Germinal center (tissue), 1 donor: ENCODE measurements around the gene CCDC63.

ENCODE experiments used
- DNase-seq: peaks from one replicate; pipeline ENCODE4 v3.0.0; 2012; ENCODE audit warnings: mixed read lengths, low spot score

Gene CCDC63

GRCh38 chr12:110846615-110847566 is at the start of gene CCDC63:
Gene CCDC63 (plus strand): TSS chr12:110846987. CDS start chr12:110852955, 5,968 bp downstream.
- peak; percentile 59 for DNase-seq

GRCh38 chr12:110798461-110798860 is 48.3 kb upstream of the CCDC63 start:
- DNase-seq: no peak

- no peak for DNase-seq
These were observed 44.3 kb upstream of the CCDC63 start for GRCh38 chr12:110802489-110802888.

GRCh38 chr12:110804406-110804805 is 42.4 kb upstream of the CCDC63 start:
- no peak for DNase-seq

DNA sequence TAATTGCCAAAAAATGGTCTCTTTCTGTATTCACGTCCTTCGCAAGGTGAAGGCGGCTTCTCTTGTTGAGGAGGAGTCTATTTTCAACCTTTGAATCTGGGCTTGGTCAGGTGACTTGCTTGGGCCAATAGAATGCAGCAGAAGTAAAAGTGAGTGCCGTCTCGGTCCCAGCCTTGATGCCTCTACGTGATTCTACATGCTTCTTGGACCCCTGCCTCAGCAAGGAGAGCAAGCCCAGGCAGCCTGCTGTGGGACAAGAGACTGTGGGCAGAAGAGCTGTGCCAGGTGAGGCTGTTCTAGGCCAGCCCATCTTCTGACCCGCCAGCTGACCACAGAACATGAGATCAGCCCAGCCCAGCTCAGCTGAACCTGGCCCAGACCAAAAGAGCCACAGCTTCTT is 39.1 kb upstream of the CCDC63 start:
- no peak for DNase-seq

GRCh38 chr12:110809149-110809548 is 37.6 kb upstream of the CCDC63 start:
- DNase-seq: no peak

GRCh38 chr12:110811972-110812371 is 34.8 kb upstream of the CCDC63 start:
- DNase-seq: no peak

DNA sequence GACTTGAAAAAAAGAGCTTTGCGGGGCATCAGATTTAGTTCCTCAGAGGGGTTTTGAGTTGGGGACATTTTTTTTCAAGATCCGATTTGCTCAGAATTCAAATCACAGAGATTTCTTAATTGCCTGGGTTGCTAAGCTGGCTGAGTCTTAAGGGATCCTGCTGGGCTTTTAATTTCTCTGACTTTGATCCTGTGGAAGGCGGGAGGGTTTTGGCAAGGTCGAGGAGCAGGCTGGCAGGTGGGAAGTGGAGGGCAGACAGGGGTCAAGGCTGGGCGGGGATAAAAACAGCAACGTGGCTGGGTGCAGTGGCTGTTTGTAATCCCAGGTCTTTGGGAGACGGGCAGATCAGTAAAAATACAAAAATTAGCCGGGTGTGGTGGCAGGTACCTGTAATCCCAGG is 33.5 kb upstream of the CCDC63 start:
- DNase-seq: no peak

DNA sequence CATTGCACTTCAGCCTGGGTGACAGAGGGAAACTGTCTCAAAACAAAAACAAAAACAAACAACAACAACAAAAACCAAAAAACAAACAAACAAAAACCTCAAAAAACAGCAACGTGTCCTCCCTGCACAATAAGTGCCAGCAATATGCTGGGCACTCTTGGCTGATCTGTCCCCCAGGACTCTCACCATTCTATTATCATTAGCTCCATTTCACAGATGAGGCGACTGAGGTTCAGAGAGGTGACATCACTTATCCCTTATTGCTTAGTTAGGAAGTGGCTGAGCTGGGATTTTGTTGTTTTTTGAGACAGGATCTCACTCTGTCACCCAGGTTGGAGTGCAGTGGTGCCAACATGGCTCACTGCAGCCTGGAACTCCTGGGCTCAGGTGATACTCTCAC is 33.0 kb upstream of the CCDC63 start:
- DNase-seq: no peak

DNA sequence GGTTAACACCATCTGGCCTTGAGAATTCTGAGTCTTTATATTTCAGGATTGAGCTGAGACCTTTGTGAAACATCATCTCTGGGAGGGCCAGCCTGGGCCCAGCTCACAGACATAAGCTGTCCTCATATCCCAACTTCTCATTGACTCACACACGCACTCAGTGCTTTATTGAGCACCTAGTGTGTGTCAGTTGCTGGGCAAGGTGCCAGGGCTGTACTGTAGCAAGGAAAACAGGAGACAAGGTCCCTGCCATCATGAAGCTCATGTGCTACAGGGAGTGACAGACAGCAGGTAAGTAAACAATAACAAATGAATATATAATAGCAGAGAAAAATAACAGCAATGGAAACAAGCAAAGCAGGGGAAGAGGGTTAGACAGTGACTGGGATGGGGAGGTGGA is 30.5 kb upstream of the CCDC63 start:
- DNase-seq: no peak

DNA sequence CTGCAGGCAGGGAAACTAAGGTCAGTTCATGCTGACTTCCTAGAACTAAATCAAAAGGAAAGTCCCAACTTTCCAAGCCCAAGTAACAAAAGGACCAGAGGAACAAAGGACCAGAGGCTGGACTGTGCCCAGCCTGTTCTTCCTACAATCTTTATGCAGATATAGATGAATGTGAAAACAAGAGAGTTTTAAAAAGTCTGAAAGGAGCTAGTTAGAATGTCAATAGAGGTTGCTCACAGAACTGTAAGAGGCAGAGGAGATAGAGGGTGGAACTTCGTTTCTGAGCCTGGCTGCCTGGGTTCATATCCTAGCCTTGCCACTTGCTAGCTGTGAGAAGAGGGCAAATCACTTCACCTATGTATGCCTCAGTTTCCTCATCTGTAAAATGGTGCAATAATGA is 30.0 kb upstream of the CCDC63 start:
- no peak for DNase-seq

GRCh38 chr12:110818511-110818910 is 28.3 kb upstream of the CCDC63 start:
- DNase-seq: no peak

DNA sequence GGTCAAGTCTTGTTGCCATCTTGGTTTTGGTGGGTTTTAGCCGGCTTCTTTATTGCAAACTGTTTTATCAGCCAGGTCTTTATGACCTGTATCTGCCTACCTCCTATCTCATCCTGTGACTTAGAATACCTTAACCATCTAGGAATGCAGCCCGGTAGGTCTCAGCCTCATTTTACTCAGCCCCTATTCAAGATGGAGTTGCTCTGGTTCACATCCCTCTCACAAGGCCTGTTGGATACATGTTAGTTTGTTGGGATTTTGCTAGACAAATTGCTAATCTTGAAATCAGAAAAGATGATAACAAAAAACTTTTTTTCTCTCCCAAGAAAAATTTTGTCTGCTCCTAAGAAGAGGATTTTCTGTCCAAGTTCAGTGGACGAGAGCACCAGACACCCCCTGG is 27.6 kb upstream of the CCDC63 start:
- no peak for DNase-seq

GRCh38 chr12:110819646-110820045 is 27.1 kb upstream of the CCDC63 start:
- no peak for DNase-seq

- DNase-seq: no peak
These were observed 24.9 kb upstream of the CCDC63 start for GRCh38 chr12:110821917-110822316.

DNA sequence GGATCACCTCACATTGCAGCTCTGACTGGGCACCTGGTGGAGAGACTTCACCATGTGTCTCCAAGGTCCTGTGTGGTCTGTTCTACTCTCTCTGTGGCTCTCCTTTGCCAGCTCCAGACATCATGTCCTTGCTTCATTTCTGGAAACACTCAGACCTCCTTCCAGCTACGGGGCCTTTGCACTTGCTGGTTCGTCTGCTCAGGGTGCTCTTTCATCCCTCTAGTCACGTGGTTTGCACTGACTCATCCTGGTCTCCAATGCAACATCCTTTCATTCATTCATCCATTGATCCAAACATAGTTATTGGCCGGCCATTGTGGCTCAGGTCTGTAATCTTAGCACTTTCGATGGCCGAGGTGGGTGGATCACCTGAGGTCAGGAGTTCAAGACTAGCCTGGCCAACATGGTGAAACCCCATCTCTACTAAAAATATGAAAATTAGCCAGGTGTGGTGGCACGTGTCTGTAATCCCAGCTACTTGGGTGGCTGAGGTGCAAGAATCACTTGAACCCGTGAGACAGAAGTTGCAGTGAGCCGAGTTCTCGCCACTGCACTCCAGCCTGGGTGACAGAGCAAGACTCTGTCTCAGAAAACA is 23.9 kb upstream of the CCDC63 start:
- no peak for DNase-seq

- no peak for DNase-seq
These were observed 22.4 kb upstream of the CCDC63 start for GRCh38 chr12:110824342-110824741.

- no peak for DNase-seq
These were observed 21.3 kb upstream of the CCDC63 start for GRCh38 chr12:110825530-110825929.

- peak; percentile 79 for DNase-seq
These were observed 20.1 kb upstream of the CCDC63 start for GRCh38 chr12:110826592-110827200.

GRCh38 chr12:110829308-110829707 is 17.5 kb upstream of the CCDC63 start:
- DNase-seq: no peak

DNA sequence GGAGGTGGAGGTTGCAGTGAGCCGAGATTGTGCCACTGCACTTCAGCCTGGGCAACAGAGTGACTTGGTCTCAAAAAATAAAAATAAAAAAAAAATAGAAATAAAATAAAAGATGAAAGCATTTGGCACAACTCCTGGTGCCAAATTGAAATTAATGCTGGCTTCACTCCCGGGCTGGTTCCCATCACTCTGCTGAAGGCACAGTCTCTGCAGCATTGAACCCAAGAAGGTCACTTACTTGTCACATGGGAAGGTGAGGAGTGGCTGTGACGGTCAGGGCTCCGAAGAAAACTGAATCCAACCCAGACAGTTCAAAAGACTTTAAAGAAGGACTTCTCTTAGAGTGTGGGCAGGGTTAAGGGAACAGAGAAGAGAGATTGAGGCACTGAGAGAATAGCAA is 10.5 kb upstream of the CCDC63 start:
- no peak for DNase-seq

- no peak for DNase-seq
These were observed 5.8 kb upstream of the CCDC63 start for GRCh38 chr12:110841007-110841406.

DNA sequence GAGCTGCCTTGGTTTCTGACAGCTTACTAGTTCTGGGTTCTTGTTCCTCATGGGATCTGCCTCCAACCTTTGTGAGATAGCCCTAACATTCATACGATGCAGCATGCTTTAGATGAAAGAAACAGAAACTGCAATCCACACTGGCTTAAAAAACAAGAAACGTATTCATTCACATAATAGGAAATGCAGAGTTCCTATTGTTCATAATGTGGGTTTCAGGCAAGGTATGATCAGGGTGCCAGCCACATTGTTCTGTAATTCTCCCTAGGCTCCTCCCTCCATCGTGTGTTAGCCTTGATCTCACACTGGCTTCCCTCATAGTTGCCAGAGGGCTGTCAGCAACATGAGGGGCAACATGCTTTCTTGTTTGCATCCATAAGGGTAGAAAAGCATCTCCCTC is 2.7 kb upstream of the CCDC63 start:
- no peak for DNase-seq
